K562 (cell line): ENCODE results near the gene HDGFL2. TPM values are rescaled to one million over a fixed set of nuclear protein-coding genes. Genes with fewer than 3 reads are reported as not detected.

Source experiments
- ATF1 ChIP-seq, 2 experiments: fragments of 450-650 bp in 1 of 2; IDR thresholded peaks; 2 replicates each; pipeline ENCODE4 v1.6.1; 2016; ENCODE audit warnings: missing compliant biosample characterization in 1 of 2, missing genetic modification characterization in 1 of 2
- CREB3L1 ChIP-seq: fragments of 450-650 bp; IDR thresholded peaks from 2 replicates; pipeline ENCODE4 v1.6.1; 2014; ENCODE audit warnings: low read depth, mild to moderate bottlenecking, moderate library complexity, borderline replicate concordance
- CREM ChIP-seq: IDR thresholded peaks from 2 replicates; pipeline ENCODE4 v1.6.1; 2014; ENCODE audit warnings: antibody characterized with exemption, low read depth
- EP400 ChIP-seq: fragments of 450-650 bp; IDR thresholded peaks from 2 replicates; pipeline ENCODE4 v1.6.1; 2017; ENCODE audit warnings: antibody characterized with exemption, mild to moderate bottlenecking, moderate library complexity
- NCOA2 ChIP-seq, 2 experiments: fragments of 450-650 bp; IDR thresholded peaks; 2 replicates each; pipeline ENCODE4 v1.6.1; 2018; ENCODE audit warnings: mild to moderate bottlenecking in 2 of 2, moderate library complexity in 1 of 2; ENCODE audit not compliant: partially characterized antibody in 2 of 2
- NFE2 ChIP-seq: IDR thresholded peaks from 2 replicates; pipeline ENCODE4 v1.6.1; 2014; ENCODE audit warnings: antibody characterized with exemption, low read depth
- NFRKB ChIP-seq: fragments of 450-650 bp; IDR thresholded peaks from 2 replicates; pipeline ENCODE4 v1.6.1; 2016; ENCODE audit warnings: low read depth
- RBBP5 ChIP-seq: fragments of 200-600 bp; sonication (generic); IDR thresholded peaks from 2 replicates; pipeline ENCODE4 v1.6.1; 2012; ENCODE audit warnings: borderline replicate concordance, mild to moderate bottlenecking, low read length, control low read depth, inconsistent platforms; ENCODE audit not compliant: insufficient read depth, poor library complexity, severe bottlenecking
- RBFOX2 ChIP-seq: fragments of 200-400 bp; formaldehyde crosslinking; IDR thresholded peaks from 2 replicates; pipeline ENCODE4 v1.6.1; 2017; ENCODE audit warnings: low read depth, mild to moderate bottlenecking, low read length, moderate library complexity
- RFX7 ChIP-seq: fragments of 250-450 bp; sonication (Bioruptor Pico); IDR thresholded peaks from 2 replicates; pipeline ENCODE4 v1.5.1; 2021; ENCODE audit warnings: mild to moderate bottlenecking
- RHOXF2B ChIP-seq: fragments of 250-450 bp; sonication (Bioruptor Pico); conservative IDR thresholded peaks from 2 replicates; pipeline ENCODE4 v1.5.1; 2021
- SAP30 ChIP-seq: fragments of 200-600 bp; sonication (generic); IDR thresholded peaks from 2 replicates; pipeline ENCODE4 v1.6.1; 2012; ENCODE audit warnings: borderline replicate concordance, low read depth, mild to moderate bottlenecking, moderate library complexity, low read length, control low read depth, inconsistent platforms; ENCODE audit not compliant: insufficient read depth, poor library complexity, severe bottlenecking
- SPI1 ChIP-seq: IDR thresholded peaks from 2 replicates; pipeline ENCODE4 v1.6.1; 2011; ENCODE audit warnings: low read depth, low read length, control low read depth, borderline replicate concordance
- TOE1 ChIP-seq, 2 experiments: fragments of 450-650 bp in 1 of 2; sonication (generic) in 1 of 2; formaldehyde crosslinking in 1 of 2; IDR thresholded peaks; 2 replicates each; pipeline versions ENCODE4 v1.7.1 to v1.8.0; 2016 to 2022; ENCODE audit warnings: borderline replicate concordance in 2 of 2, mild to moderate bottlenecking in 2 of 2, antibody characterized with exemption in 1 of 2, inconsistent platforms in 1 of 2, low read depth in 1 of 2, missing genetic modification reagents in 1 of 2, moderate library complexity in 1 of 2
- ZNF785 ChIP-seq: fragments of 250-450 bp; sonication (Bioruptor Pico); IDR thresholded peaks from 2 replicates; pipeline ENCODE4 v1.4.0; 2020; ENCODE audit warnings: mild to moderate bottlenecking
- polyA plus RNA-seq, 8 experiments: library from polyadenylated mRNA; depleted of rRNA in 4 of 8; stranded (reverse) in 5 of 8; unstranded in 3 of 8; fragments of >200 nt; fragmentation: Nextera tagmentation in 2 of 8; fragmentation: Illumina TruSeq in 1 of 8; extraction: Ambion mirVana in 2 of 8; extraction: Trizol in 1 of 8; gene quantifications; 2 replicates each; pipeline versions ENCODE4 v1.2.1 to v1.2.3, GENCODE V29; 2011 to 2014; ENCODE audit warnings: inconsistent platforms in 1 of 8, missing spikeins in 1 of 8
- total RNA-seq, 7 experiments: library from RNA; depleted of rRNA in 6 of 7; stranded (reverse); fragments of >200 nt in 6 of 7; fragmentation: Illumina TruSeq in 2 of 7; extraction: Trizol in 2 of 7; gene quantifications; 2 replicates each; pipeline versions ENCODE4 v1.2.1 to v1.2.3, GENCODE V29; 2011 to 2021; ENCODE audit warnings: low replicate concordance in 1 of 7
- TF ChIP-seq, protein P1 (sequence below): sonication (generic); formaldehyde crosslinking; IDR thresholded peaks from 2 replicates; pipeline ENCODE4 v1.9.0; 2022; ENCODE audit warnings: mild to moderate bottlenecking, missing genetic modification reagents

Gene HDGFL2
- total and polyA plus RNA-seq, 9 of the 15 experiments (the other 6 are each of a cell fraction or from before 2014, with no cell fraction given) = 0.13 to 61.7 (median 16.0) TPM

DNA sequence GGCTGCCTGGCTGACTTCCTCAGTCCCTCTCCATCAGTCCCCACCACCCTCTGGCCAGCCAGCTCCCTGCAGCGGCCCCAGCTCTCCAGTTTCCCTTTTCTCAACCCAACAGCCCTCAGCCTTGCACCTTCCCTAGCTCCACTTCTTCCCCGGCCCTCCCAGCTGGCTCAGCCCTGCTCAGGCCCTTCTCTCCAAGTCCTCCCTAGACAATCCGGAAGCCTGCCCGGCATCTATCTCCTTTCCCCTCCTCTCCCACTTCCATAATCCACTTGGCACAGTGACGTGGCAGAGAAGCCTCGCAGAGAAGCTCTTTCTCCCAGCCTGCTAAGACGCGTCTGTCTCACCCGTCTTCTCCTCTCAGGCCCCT is 15.6 kb upstream of the HDGFL2 start (continued):
- TF ChIP-seq ZNF785 (CRISPR knock-in tag) = no peak
- no peak for TF ChIP-seq TOE1 (IDR thresholded peaks at IDR 0.05; ENCODE audit: borderline replicate concordance)
- TF ChIP-seq TOE1 (CRISPR knock-in tag; IDR thresholded peaks at IDR 0.05; ENCODE audit: borderline replicate concordance, low read depth) = no peak
- no peak for TF ChIP-seq ATF1 (CRISPR knock-in tag; IDR thresholded peaks at IDR 0.05)
- TF ChIP-seq ATF1 (tag; IDR thresholded peaks at IDR 0.05) = peak; percentile 56; the same call in 1 of the 2 replicates
- TF ChIP-seq NCOA2 (IDR thresholded peaks at IDR 0.05; ENCODE audit: partially characterized antibody in 2 of 2) = no peak
- no peak for TF ChIP-seq RHOXF2B
- peak; percentile 85 for TF ChIP-seq CREB3L1
- TF ChIP-seq, protein P1, sequence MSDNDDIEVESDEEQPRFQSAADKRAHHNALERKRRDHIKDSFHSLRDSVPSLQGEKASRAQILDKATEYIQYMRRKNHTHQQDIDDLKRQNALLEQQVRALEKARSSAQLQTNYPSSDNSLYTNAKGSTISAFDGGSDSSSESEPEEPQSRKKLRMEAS = peak; percentile 32; the same call in 1 of the 2 replicates
- TF ChIP-seq SPI1 = 0 out of 2 replicates have a peak, but pooled peaks have one; percentile 0
- 0 out of 2 replicates have a peak, but pooled peaks have one; percentile 21 for TF ChIP-seq NFE2
- no peak for TF ChIP-seq RFX7 (CRISPR knock-in tag)
- TF ChIP-seq SAP30 = no peak
- TF ChIP-seq EP400 = peak; percentile 47; the same call in 1 of the 2 replicates
- TF ChIP-seq CREM = peak; percentile 61
- peak; percentile 32 for TF ChIP-seq RBBP5
- peak; percentile 11; the same call in 1 of the 2 replicates for TF ChIP-seq RBFOX2
- 0 out of 2 replicates have a peak, but pooled peaks have one; percentile 9 for TF ChIP-seq NFRKB
